K562 (cell line): ENCODE results near the gene ANKRD27. TPM values are rescaled to one million over a fixed set of nuclear protein-coding genes. Genes with fewer than 3 reads are reported as not detected.

ENCODE experiments used
- MCM7 ChIP-seq, 2 experiments: fragments of 450-650 bp; IDR thresholded peaks; 2 replicates each; pipeline ENCODE4 v1.6.1; 2016 to 2018
- POLR2A ChIP-seq: fragments of 450-650 bp; conservative IDR thresholded peaks from 2 replicates; pipeline ENCODE4 v1.6.1; 2016
- RBM34 ChIP-seq: fragments of 200-400 bp; formaldehyde crosslinking; IDR thresholded peaks from 2 replicates; pipeline ENCODE4 v1.6.1; 2018; ENCODE audit warnings: low read length, borderline replicate concordance; ENCODE audit not compliant: insufficient read depth
- SMARCB1 ChIP-seq: IDR thresholded peaks from 2 replicates; pipeline ENCODE4 v1.6.1; 2011; ENCODE audit warnings: improper control_type of control experiment, low read depth; ENCODE audit not compliant: insufficient read length
- ZNF830 ChIP-seq: fragments of 250-450 bp; sonication (Bioruptor Pico); IDR thresholded peaks from 2 replicates; pipeline ENCODE4 v1.5.0; 2021; ENCODE audit warnings: mild to moderate bottlenecking
- polyA plus RNA-seq, 8 experiments: library from polyadenylated mRNA; depleted of rRNA in 4 of 8; stranded (reverse) in 5 of 8; unstranded in 3 of 8; fragments of >200 nt; fragmentation: Nextera tagmentation in 2 of 8; fragmentation: Illumina TruSeq in 1 of 8; extraction: Ambion mirVana in 2 of 8; extraction: Trizol in 1 of 8; gene quantifications; 2 replicates each; pipeline versions ENCODE4 v1.2.1 to v1.2.3, GENCODE V29; 2011 to 2014; ENCODE audit warnings: inconsistent platforms in 1 of 8, missing spikeins in 1 of 8
- total RNA-seq, 7 experiments: library from RNA; depleted of rRNA in 6 of 7; stranded (reverse); fragments of >200 nt in 6 of 7; fragmentation: Illumina TruSeq in 2 of 7; extraction: Trizol in 2 of 7; gene quantifications; 2 replicates each; pipeline versions ENCODE4 v1.2.1 to v1.2.3, GENCODE V29; 2011 to 2021; ENCODE audit warnings: low replicate concordance in 1 of 7
- TF ChIP-seq, protein P1 (sequence below): fragments of 250-450 bp; sonication (Bioruptor Pico); IDR thresholded peaks from 2 replicates; pipeline ENCODE4 v1.5.0; 2020; ENCODE audit warnings: mild to moderate bottlenecking, borderline replicate concordance
- TF ChIP-seq, protein P2 (sequence below): IDR thresholded peaks from 3 replicates; pipeline ENCODE4 v1.6.1; 2011; ENCODE audit warnings: borderline replicate concordance, mild to moderate bottlenecking, moderate library complexity; ENCODE audit not compliant: insufficient read length; ENCODE audit errors: extremely low read depth
- TF ChIP-seq, protein P3 (sequence below): fragments of 250-450 bp; sonication (Bioruptor Pico); IDR thresholded peaks from 2 replicates; pipeline ENCODE4 v1.8.0; 2021; ENCODE audit warnings: moderate library complexity, mild to moderate bottlenecking, inconsistent platforms
- TF ChIP-seq, protein P4 (sequence below), 2 experiments: fragments of 200-800 bp in 1 of 2; sonication (Bioruptor generic) in 1 of 2; sonication (generic) in 1 of 2; formaldehyde crosslinking in 1 of 2; IDR thresholded peaks in 1 of 2; conservative IDR thresholded peaks in 1 of 2; 2 replicates each; pipeline versions ENCODE4 v1.5.0 to v1.6.1; 2016 to 2020; ENCODE audit warnings: missing compliant biosample characterization in 1 of 2, missing genetic modification characterization in 1 of 2, missing genetic modification reagents in 1 of 2
- TF ChIP-seq, protein P5 (sequence below): sonication (generic); formaldehyde crosslinking; IDR thresholded peaks from 2 replicates; pipeline ENCODE4 v1.8.0; 2022; ENCODE audit warnings: mild to moderate bottlenecking, missing genetic modification reagents
- TF ChIP-seq, protein P6 (sequence below): sonication (generic); formaldehyde crosslinking; IDR thresholded peaks from 2 replicates; pipeline ENCODE4 v1.8.0; 2022; ENCODE audit warnings: mild to moderate bottlenecking, missing genetic modification reagents

The ANKRD27 gene
- total and polyA plus RNA-seq, 9 of the 15 experiments (the other 6 are each of a cell fraction or from before 2014, with no cell fraction given), result 5.3 to 71.3 (median 54.2) TPM

DNA sequence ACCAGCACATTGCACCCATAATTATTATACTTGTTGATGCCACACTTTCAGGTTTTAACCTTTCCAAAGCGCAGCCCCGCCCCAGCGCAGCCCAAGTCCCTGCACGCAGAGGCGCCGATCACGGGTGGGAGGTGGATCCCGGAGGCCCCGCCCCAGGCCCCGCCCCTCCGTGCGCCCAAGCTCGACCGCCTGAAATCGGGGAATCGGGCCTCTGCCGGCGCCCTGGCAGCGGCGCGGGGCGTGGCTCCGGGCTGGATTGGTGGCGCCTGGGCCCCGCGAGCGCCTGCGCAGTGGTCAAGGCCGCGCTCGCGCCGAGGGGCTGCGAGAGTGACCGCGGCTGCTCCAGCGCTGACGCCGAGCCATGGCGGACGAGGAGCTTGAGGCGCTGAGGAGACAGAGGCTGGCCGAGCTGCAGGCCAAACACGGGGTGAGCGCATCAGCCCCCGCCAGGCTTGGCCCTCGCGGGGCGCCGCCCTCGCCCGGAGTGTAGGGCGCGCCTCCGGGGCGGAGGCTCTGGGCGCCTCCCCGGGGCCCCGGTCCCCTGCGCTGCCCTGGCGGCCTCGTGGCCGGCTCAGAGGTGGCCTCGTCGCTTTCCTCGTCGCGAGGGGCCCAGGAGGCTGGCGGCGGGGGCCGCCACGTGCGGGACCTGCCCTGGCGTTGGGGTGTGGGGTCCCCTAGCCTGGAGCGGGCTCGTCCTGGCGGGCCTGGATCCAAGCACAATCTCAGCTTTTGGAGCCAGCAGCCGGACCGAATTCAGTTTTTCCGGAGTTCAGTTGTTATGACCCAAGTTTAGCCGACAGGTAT, 93.9 kb downstream of the ANKRD27 start, which contains the start of gene PDCD5 (continued):
- TF ChIP-seq, protein P1, sequence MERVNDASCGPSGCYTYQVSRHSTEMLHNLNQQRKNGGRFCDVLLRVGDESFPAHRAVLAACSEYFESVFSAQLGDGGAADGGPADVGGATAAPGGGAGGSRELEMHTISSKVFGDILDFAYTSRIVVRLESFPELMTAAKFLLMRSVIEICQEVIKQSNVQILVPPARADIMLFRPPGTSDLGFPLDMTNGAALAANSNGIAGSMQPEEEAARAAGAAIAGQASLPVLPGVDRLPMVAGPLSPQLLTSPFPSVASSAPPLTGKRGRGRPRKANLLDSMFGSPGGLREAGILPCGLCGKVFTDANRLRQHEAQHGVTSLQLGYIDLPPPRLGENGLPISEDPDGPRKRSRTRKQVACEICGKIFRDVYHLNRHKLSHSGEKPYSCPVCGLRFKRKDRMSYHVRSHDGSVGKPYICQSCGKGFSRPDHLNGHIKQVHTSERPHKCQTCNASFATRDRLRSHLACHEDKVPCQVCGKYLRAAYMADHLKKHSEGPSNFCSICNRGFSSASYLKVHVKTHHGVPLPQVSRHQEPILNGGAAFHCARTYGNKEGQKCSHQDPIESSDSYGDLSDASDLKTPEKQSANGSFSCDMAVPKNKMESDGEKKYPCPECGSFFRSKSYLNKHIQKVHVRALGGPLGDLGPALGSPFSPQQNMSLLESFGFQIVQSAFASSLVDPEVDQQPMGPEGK, result no peak
- no peak for TF ChIP-seq RBM34
- TF ChIP-seq POLR2A, result peak; percentile 82
- no peak for TF ChIP-seq SMARCB1
- TF ChIP-seq, protein P2, sequence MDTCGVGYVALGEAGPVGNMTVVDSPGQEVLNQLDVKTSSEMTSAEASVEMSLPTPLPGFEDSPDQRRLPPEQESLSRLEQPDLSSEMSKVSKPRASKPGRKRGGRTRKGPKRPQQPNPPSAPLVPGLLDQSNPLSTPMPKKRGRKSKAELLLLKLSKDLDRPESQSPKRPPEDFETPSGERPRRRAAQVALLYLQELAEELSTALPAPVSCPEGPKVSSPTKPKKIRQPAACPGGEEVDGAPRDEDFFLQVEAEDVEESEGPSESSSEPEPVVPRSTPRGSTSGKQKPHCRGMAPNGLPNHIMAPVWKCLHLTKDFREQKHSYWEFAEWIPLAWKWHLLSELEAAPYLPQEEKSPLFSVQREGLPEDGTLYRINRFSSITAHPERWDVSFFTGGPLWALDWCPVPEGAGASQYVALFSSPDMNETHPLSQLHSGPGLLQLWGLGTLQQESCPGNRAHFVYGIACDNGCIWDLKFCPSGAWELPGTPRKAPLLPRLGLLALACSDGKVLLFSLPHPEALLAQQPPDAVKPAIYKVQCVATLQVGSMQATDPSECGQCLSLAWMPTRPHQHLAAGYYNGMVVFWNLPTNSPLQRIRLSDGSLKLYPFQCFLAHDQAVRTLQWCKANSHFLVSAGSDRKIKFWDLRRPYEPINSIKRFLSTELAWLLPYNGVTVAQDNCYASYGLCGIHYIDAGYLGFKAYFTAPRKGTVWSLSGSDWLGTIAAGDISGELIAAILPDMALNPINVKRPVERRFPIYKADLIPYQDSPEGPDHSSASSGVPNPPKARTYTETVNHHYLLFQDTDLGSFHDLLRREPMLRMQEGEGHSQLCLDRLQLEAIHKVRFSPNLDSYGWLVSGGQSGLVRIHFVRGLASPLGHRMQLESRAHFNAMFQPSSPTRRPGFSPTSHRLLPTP, result no peak
- no peak for TF ChIP-seq ZNF830 (CRISPR knock-in tag)
- TF ChIP-seq, protein P3, sequence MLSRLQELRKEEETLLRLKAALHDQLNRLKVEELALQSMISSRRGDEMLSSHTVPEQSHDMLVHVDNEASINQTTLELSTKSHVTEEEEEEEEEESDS (CRISPR knock-in tag), result no peak
- TF ChIP-seq, protein P4, sequence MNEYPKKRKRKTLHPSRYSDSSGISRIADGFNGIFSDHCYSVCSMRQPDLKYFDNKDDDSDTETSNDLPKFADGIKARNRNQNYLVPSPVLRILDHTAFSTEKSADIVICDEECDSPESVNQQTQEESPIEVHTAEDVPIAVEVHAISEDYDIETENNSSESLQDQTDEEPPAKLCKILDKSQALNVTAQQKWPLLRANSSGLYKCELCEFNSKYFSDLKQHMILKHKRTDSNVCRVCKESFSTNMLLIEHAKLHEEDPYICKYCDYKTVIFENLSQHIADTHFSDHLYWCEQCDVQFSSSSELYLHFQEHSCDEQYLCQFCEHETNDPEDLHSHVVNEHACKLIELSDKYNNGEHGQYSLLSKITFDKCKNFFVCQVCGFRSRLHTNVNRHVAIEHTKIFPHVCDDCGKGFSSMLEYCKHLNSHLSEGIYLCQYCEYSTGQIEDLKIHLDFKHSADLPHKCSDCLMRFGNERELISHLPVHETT (CRISPR knock-in tag; conservative IDR thresholded peaks at IDR 0.05 in 1 of 2, IDR thresholded peaks at IDR 0.05 in 1 of 2), result peak in 1 of 2 experiments; percentile 51; a peak in 2 of 4 replicates
- TF ChIP-seq, protein P5, sequence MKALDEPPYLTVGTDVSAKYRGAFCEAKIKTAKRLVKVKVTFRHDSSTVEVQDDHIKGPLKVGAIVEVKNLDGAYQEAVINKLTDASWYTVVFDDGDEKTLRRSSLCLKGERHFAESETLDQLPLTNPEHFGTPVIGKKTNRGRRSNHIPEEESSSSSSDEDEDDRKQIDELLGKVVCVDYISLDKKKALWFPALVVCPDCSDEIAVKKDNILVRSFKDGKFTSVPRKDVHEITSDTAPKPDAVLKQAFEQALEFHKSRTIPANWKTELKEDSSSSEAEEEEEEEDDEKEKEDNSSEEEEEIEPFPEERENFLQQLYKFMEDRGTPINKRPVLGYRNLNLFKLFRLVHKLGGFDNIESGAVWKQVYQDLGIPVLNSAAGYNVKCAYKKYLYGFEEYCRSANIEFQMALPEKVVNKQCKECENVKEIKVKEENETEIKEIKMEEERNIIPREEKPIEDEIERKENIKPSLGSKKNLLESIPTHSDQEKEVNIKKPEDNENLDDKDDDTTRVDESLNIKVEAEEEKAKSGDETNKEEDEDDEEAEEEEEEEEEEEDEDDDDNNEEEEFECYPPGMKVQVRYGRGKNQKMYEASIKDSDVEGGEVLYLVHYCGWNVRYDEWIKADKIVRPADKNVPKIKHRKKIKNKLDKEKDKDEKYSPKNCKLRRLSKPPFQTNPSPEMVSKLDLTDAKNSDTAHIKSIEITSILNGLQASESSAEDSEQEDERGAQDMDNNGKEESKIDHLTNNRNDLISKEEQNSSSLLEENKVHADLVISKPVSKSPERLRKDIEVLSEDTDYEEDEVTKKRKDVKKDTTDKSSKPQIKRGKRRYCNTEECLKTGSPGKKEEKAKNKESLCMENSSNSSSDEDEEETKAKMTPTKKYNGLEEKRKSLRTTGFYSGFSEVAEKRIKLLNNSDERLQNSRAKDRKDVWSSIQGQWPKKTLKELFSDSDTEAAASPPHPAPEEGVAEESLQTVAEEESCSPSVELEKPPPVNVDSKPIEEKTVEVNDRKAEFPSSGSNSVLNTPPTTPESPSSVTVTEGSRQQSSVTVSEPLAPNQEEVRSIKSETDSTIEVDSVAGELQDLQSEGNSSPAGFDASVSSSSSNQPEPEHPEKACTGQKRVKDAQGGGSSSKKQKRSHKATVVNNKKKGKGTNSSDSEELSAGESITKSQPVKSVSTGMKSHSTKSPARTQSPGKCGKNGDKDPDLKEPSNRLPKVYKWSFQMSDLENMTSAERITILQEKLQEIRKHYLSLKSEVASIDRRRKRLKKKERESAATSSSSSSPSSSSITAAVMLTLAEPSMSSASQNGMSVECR (CRISPR knock-in tag), result peak; percentile 61; the same call in 1 of the 2 replicates
- TF ChIP-seq MCM7 (IDR thresholded peaks at IDR 0.05), result no peak
- TF ChIP-seq, protein P6, sequence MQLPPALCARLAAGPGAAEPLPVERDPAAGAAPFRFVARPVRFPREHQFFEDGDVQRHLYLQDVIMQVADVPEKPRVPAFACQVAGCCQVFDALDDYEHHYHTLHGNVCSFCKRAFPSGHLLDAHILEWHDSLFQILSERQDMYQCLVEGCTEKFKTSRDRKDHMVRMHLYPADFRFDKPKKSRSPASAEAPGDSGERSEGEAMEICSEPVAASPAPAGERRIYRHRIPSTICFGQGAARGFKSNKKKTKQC, result no peak; the same call in 1 of the 2 replicates
